D721Med (cell line): Measurements from ENCODE around the gene CD93.
A peak's percentile ranks its signal among the peaks of the same experiment; 100 is the strongest.

Experiments used
- DNase-seq: peaks from one replicate; pipeline ENCODE4 v3.0.0; 2011; ENCODE audit warnings: low spot score; ENCODE audit not compliant: insufficient read length
- FAIRE-seq: peaks from 2 replicates; lab custom pipeline; 2011; peaks lifted over from hg19 to GRCh38; lab: Jason Lieb, UNC
- TF ChIP-seq, protein P1 (sequence below): IDR thresholded peaks from 2 replicates; pipeline ENCODE4 v1.5.1; 2012; ENCODE audit warnings: mild to moderate bottlenecking, control low read depth; ENCODE audit not compliant: insufficient read depth; ENCODE audit errors: missing control alignments

Gene CD93

DNA sequence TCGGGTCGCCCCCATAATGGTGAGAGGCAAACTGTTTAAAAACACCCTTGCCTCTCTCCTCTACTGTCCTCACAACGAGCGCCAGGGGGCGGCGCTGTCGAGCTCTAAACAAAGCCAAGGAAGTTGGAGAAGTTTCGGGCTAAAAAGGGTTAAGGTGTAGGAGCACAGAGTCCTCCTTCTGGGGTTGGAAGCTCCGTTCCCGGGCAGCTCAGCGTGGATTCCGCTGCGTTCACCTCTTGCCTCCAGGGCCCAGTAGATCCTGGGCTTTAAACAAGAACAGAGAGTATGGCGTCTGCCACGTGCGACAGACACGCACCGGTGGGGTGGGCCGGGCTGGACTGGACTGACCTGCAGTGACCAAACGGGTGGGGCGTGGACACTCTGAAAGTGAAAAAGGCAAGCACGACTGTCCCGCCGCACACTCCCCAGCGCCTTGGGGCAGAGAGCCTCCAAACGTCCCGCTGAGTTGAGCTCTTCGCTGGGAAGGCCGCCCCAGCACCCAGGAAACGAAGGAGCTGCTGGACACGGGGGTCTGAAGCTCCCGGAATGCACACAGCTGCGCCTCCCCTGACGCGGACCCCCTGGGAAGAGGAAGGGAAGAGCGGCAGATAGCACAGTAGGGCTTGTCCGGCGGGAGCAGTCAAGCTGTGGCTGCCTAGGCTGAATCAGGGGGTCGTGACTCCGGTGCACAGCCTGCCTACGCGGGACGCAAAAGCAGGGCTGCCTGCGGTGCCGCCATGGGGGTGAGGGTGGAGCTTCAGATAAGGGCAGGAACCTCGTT lies 35.1 kb downstream of the CD93 start:
- TF ChIP-seq, protein P1, sequence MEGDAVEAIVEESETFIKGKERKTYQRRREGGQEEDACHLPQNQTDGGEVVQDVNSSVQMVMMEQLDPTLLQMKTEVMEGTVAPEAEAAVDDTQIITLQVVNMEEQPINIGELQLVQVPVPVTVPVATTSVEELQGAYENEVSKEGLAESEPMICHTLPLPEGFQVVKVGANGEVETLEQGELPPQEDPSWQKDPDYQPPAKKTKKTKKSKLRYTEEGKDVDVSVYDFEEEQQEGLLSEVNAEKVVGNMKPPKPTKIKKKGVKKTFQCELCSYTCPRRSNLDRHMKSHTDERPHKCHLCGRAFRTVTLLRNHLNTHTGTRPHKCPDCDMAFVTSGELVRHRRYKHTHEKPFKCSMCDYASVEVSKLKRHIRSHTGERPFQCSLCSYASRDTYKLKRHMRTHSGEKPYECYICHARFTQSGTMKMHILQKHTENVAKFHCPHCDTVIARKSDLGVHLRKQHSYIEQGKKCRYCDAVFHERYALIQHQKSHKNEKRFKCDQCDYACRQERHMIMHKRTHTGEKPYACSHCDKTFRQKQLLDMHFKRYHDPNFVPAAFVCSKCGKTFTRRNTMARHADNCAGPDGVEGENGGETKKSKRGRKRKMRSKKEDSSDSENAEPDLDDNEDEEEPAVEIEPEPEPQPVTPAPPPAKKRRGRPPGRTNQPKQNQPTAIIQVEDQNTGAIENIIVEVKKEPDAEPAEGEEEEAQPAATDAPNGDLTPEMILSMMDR: peak; percentile 13
- FAIRE-seq (no peak), DNase-seq (no peak)

DNA sequence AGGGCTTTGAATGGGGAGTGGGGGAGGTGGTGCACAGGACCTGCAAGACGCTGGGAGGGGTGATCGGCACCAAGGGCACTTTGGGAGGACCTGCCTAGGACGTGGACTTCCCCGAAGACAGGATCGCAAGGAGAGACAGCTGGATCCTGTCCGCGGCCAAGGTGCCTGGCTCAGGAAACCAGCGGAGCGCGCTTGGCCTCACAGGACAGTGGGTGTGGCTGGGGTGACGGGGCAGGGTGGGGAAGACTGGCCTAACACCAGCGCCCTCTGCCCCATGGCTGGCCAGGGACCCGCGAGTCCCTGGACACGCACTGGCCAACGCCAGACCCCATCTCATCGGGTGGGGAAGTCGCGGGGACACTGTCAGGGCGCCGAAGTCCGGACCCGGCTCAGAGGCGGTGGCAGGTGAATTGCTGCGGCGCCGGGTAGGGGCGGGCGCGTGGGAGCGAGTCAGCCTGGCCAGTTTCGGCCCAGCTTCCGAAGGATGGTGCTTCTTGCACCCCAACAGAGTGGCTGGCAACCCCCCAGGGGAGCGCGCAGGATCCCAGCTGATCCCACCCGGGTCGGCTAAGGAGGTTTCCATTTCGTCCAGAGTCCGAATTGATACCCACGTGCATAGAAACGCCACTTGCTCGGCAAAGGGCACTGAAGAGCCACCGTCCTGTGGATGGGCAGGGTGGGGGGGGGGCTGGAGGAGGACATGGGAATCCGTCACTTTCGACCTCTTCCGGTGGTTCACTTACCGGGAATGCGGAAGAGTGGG lies 35.9 kb downstream of the CD93 start:
- TF ChIP-seq, protein P1: no peak
- FAIRE-seq (no peak), DNase-seq (no peak)

DNA sequence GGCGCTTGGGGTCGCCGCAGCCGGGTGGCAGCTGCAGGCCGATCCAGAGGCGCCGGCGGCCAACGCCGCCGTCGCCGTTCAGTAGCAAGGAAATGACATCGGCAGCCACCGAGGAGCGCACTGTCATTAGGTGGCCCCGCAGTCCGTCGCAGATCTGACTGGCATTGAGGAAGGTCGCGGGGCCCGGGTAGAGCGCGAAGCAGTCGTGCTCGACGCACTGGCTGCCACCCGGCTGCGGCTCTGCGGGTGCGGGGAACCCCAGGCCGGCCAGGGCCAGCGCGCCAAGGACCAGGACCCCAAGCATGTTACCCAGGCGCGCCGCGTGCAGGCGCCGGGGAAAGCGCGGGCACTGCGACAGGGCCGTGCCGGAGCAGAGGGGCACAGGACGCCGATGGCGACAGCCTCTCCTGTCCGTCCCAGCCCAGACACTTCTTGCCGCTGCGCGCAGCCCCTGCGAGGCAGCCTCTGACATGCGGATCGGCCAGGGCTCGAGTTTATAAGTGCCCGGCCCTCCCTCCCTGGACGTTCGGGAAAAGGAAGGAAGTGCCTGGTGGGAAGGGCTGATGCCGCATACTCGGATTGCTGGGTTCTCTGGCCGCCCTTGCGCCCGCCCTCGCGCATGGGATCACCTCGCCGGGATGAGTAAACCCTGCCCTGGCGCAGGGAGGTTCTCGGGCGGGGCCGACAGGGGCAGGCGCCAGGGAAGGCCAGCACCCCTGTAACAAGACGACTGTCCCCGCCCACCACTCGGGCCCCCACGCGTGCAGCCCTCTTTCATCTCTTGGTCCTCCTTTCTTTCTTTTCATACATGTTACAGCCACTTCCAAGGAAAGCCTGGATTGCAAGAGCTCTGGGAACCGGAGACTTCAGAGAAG lies 36.7 kb downstream of the CD93 start, which contains the start of gene THBD:
THBD (minus strand) TSS at position 472 of the 875 bp plus-strand sequence; CDS start at position 304, 168 bp downstream.
- DNase-seq: no peak
- TF ChIP-seq, protein P1: no peak
- FAIRE-seq: no peak

DNA sequence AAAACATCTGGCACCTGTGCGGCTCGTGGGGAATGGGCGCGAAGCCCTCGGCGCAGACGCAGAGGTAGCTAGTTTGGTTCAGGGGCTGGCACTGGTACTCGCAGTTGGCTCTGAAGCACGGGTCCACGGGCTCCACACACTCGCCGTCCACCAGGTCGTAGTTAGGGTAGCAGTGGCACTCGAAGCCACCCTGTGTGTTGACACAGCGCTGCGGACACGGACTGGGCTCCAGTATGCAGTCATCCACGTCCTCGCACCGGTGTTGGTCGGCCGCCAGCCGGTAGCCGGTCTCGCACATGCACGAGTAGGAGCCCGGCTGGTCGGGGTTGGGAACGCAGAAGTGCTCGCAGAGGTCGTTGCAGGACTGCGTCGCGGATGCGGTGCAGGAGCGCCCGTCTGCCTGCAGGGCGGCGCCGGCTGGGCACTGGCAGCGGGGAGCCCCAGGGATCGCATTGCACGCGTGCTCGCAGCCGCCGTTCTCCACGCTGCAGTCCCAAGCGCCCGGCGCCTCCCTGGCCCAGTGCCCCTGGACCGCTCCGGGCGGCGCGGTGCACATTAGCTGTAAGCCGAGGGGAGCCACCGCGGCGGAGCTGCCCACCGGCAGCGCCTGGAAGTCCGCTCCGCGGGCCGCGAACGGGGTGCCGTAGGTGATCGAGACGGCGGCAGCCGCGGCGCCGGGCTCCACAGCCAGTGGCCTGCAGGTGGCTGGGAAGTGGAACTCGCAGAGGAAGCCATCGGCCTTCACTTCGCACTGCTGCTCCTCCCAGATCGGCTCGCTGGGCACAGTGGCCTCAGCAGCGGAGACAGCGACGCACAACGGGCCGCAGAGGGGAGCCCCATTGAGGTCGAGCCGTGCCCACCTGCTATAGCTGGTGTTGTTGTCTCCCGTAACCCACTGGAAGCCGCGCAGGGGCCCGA lies 37.6 kb downstream of the CD93 start:
- no peak for DNase-seq
- TF ChIP-seq, protein P1: no peak
- no peak for FAIRE-seq

DNA sequence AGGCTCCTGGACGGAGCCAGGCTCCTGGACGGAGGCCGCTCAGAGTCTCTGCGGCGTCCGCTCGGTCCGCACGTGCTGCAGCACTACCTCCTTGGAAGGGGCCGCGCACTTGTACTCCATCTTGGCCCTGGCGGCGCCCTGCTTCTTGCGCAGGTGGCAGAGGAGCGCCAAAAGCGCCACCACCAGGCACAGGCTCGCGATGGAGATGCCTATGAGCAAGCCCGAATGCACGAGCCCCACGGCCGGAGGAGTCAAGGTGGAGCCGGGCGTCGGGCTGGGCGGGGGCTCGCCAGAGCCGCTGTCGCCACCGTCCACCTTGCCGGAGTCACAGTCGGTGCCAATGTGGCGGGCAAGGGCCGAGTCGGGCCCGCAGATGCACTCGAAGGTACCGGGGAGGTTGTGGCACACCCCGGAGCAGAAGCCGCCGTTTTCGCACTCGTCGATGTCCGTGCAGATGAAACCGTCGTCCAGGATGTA lies 38.3 kb downstream of the CD93 start:
- no peak for FAIRE-seq
- DNase-seq: no peak
- TF ChIP-seq, protein P1: no peak
